IMR-90 (cell line): ENCODE results near the gene LEP. TPM values are rescaled to one million over a fixed set of nuclear protein-coding genes. Genes with fewer than 3 reads are reported as not detected.

ENCODE experiments used
- ATAC-seq: fragments of 200-7000 bp; cut with Tn5 transposase; 2 replicates; pipeline ENCODE4 v1.9.1; 2020; ENCODE audit warnings: low read depth, mild to moderate bottlenecking, moderate library complexity
- BruUV-seq: library from RNA; stranded (reverse); fragments of 400-500 nt; replicated peaks from 2 replicates; lab custom pipeline; 2021; lab: Mats Ljungman, UMichigan
- CTCF ChIA-PET: fragments of 300-600 bp; formaldehyde crosslinking; extraction: SDS; loops from one replicate; lab custom pipeline; 2021; ENCODE audit warnings: antibody characterized with exemption; lab: Yijun Ruan, JAX
- POLR2A ChIA-PET: fragments of 300-600 bp; sonication (Branson Sonifier 250); formaldehyde crosslinking; loops from one replicate; lab custom pipeline; 2022; ENCODE audit warnings: antibody characterized with exemption; ENCODE audit not compliant: unreplicated experiment; lab: Charles Lee
- DNase-seq: peaks from one replicate; pipeline ENCODE4 v3.0.0; 2013
- H2AFZ ChIP-seq: replicated peaks from 2 replicates; pipeline ENCODE3; 2013; ENCODE audit warnings: low read length, mild to moderate bottlenecking; ENCODE audit not compliant: poor library complexity
- H2AK5ac ChIP-seq: 2 replicates; pipeline ENCODE4 v1.6.1; 2013; ENCODE audit warnings: low read depth, low read length, inconsistent platforms
- H2AK9ac ChIP-seq: replicated peaks from 2 replicates; pipeline ENCODE3; 2013; ENCODE audit warnings: mild to moderate bottlenecking, low read depth, low read length, moderate library complexity; ENCODE audit not compliant: poor library complexity
- H2BK120ac ChIP-seq: 2 replicates; pipeline ENCODE4 v1.6.1; 2013; ENCODE audit warnings: low read depth, low read length, inconsistent platforms
- H2BK15ac ChIP-seq: 3 replicates; pipeline ENCODE4 v1.6.1; 2013; ENCODE audit warnings: low read depth, low read length, inconsistent platforms
- H2BK20ac ChIP-seq: 2 replicates; pipeline ENCODE4 v1.6.1; 2013; ENCODE audit warnings: low read depth, mild to moderate bottlenecking, inconsistent platforms, low read length, moderate library complexity
- H2BK5ac ChIP-seq: 2 replicates; pipeline ENCODE4 v1.6.1; 2013; ENCODE audit warnings: mild to moderate bottlenecking, low read depth, low read length, inconsistent platforms; ENCODE audit not compliant: poor library complexity, severe bottlenecking
- H3K14ac ChIP-seq: replicated peaks from 2 replicates; pipeline ENCODE4 v1.6.1; 2013; ENCODE audit warnings: low read depth, low read length, inconsistent platforms
- H3K18ac ChIP-seq: 2 replicates; pipeline ENCODE4 v1.6.1; 2013; ENCODE audit warnings: low read depth, low read length, control low read depth
- H3K23ac ChIP-seq: 2 replicates; pipeline ENCODE4 v1.6.1; 2013; ENCODE audit warnings: low read depth, low read length, inconsistent platforms
- H3K27ac ChIP-seq: 2 replicates; pipeline ENCODE4 v1.5.1; 2013; ENCODE audit warnings: mild to moderate bottlenecking, control low read depth, low read length; ENCODE audit not compliant: insufficient read depth
- H3K27me3 ChIP-seq: 2 replicates; pipeline ENCODE4 v1.6.1; 2013; ENCODE audit warnings: low read length; ENCODE audit not compliant: control insufficient read depth, insufficient read depth
- H3K36me3 ChIP-seq: 2 replicates; pipeline ENCODE4 v1.6.1; 2013; ENCODE audit warnings: low read length, mixed read lengths; ENCODE audit not compliant: control insufficient read depth, insufficient read depth
- H3K4ac ChIP-seq: 2 replicates; pipeline ENCODE4 v1.6.1; 2013; ENCODE audit warnings: low read depth, low read length, inconsistent platforms
- H3K4me1 ChIP-seq: 2 replicates; pipeline ENCODE4 v1.6.1; 2013; ENCODE audit warnings: low read length, mixed read lengths; ENCODE audit not compliant: control insufficient read depth, insufficient read depth
- H3K4me2 ChIP-seq: 2 replicates; pipeline ENCODE4 v1.6.1; 2013; ENCODE audit warnings: low read depth, mild to moderate bottlenecking, control low read depth, low read length, moderate library complexity
- H3K4me3 ChIP-seq: 2 replicates; pipeline ENCODE4 v1.5.1; 2013; ENCODE audit warnings: low read depth, mild to moderate bottlenecking, control low read depth, low read length, moderate library complexity; ENCODE audit not compliant: insufficient read depth
- H3K56ac ChIP-seq: 2 replicates; pipeline ENCODE4 v1.6.1; 2013; ENCODE audit warnings: low read length, inconsistent platforms; ENCODE audit not compliant: insufficient read depth; ENCODE audit errors: extremely low read depth
- H3K79me1 ChIP-seq, 2 experiments: 2 replicates each; pipeline ENCODE4 v1.6.1; 2013; ENCODE audit warnings: low read length in 2 of 2, inconsistent platforms in 1 of 2, low read depth in 1 of 2
- H3K9ac ChIP-seq: 2 replicates; pipeline ENCODE4 v1.6.1; 2013; ENCODE audit warnings: low read depth, low read length, control low read depth
- H3K9me1 ChIP-seq: 2 replicates; pipeline ENCODE4 v1.6.1; 2013; ENCODE audit warnings: low read length, inconsistent platforms; ENCODE audit not compliant: insufficient read depth
- H3K9me3 ChIP-seq: 2 replicates; pipeline ENCODE4 v1.6.1; 2013; ENCODE audit warnings: low read length; ENCODE audit not compliant: control insufficient read depth, insufficient read depth
- H4K20me1 ChIP-seq: 2 replicates; pipeline ENCODE4 v1.6.1; 2013; ENCODE audit warnings: low read length, inconsistent platforms; ENCODE audit not compliant: insufficient read depth
- H4K5ac ChIP-seq: 2 replicates; pipeline ENCODE4 v1.6.1; 2013; ENCODE audit warnings: mild to moderate bottlenecking, low read depth, low read length, control low read depth
- H4K8ac ChIP-seq, 2 experiments: 2 replicates each; pipeline ENCODE4 v1.6.1; 2013; ENCODE audit warnings: low read depth in 2 of 2, low read length in 2 of 2, control low read depth in 1 of 2, inconsistent platforms in 1 of 2
- H4K91ac ChIP-seq: 2 replicates; pipeline ENCODE4 v1.6.1; 2013; ENCODE audit warnings: low read depth, low read length, inconsistent platforms; ENCODE audit not compliant: insufficient read depth
- BHLHE40 ChIP-seq: fragments of 150-350 bp; IDR thresholded peaks from 2 replicates; pipeline ENCODE4 v1.6.1; 2016; ENCODE audit warnings: mild to moderate bottlenecking, low read depth, low read length
- ELK1 ChIP-seq: fragments of 150-350 bp; IDR thresholded peaks from 2 replicates; pipeline ENCODE4 v1.6.1; 2016; ENCODE audit warnings: low read depth, mild to moderate bottlenecking, low read length, moderate library complexity, borderline replicate concordance
- MAFK ChIP-seq: IDR thresholded peaks from 2 replicates; pipeline ENCODE4 v1.6.1; 2012; ENCODE audit warnings: low read depth, low read length, improper control_type of control experiment
- MAZ ChIP-seq: IDR thresholded peaks from 2 replicates; pipeline ENCODE4 v1.6.1; 2012; ENCODE audit warnings: low read depth, mild to moderate bottlenecking, low read length, improper control_type of control experiment, moderate library complexity, borderline replicate concordance
- WGBS, 2 experiments: methylation state at CpG; one replicate each; pipeline versions ENCODE4 v1.1.5 to v1.1.7; 2013; ENCODE audit warnings: missing lambda C conversion rate in 2 of 2; ENCODE audit not compliant: insufficient read length in 1 of 2; ENCODE audit errors: extremely low coverage in 2 of 2; 5-methylcytosine and 5-hydroxymethylcytosine counted together
- dilution Hi-C: fragments of 300-500 bp; cut with HindIII; formaldehyde crosslinking; loops from one replicate; pipeline ENCODE4 v1.14.3; 2018; ENCODE audit warnings: low sequenced_read_pairs; ENCODE audit not compliant: unreplicated experiment
- in situ Hi-C: fragments of 300-500 bp; cut with MboI; formaldehyde crosslinking; loops from 3 replicates; pipeline ENCODE4 v1.14.3; 2019; ENCODE audit warnings: low sequenced_read_pairs, inconsistent platforms, mixed read lengths
- intact Hi-C: fragments of 100-400 bp; cut with micrococcal nuclease; formaldehyde crosslinking; loops from 2 replicates; pipeline ENCODE4 v1.10.0; 2022
- polyA plus RNA-seq, 3 experiments: library from polyadenylated mRNA; depleted of rRNA; stranded (reverse); fragments of >200 nt; gene quantifications; 2 replicates each; pipeline ENCODE4 v1.2.3, GENCODE V29; 2012; ENCODE audit warnings: low replicate concordance in 1 of 3
- total RNA-seq: library from RNA; depleted of rRNA; stranded (reverse); fragments of >200 nt; gene quantifications from 2 replicates; pipeline ENCODE4 v1.2.3, GENCODE V29; 2012

The LEP gene
- total and polyA plus RNA-seq, 2 of the 4 experiments (the other 2 are of a cell fraction) = not detected

GRCh38 chr7:128263420-128263819 is 22.3 kb downstream of the LEP start:
- dilution Hi-C loops (no loop called here), intact Hi-C loops (no loop called here), in situ Hi-C loops (no loop called here)
- H2AK5ac ChIP-seq = no peak overlapping the region
- no peak overlapping the region for H3K23ac ChIP-seq
- no peak overlapping the region for H2BK20ac ChIP-seq
- 67% methylated on average over 2 of the region's 3 CpGs; no CpG with 5 or more reads in 1 of the 2 experiments for WGBS, 2 experiments
- no peak overlapping the region for H3K27ac ChIP-seq
- no peak overlapping the region for H4K8ac ChIP-seq
- TF ChIP-seq ELK1 = no peak
- no peak for TF ChIP-seq MAFK
- no peak for TF ChIP-seq MAZ
- TF ChIP-seq BHLHE40 = no peak
- no peaks in the 10 kb centered on the region for H4K20me1 ChIP-seq
- no peaks in the 10 kb centered on the region for H3K9me3 ChIP-seq
- H3K9me1 ChIP-seq = peaks cover 3% of the 10 kb centered on the region; the same call in 1 of the 2 replicates
- no peak overlapping the region for H3K4me3 ChIP-seq
- POLR2A ChIA-PET = no interaction called here
- no peak overlapping the region for H3K4ac ChIP-seq
- H3K9ac ChIP-seq = no peak overlapping the region
- no peak overlapping the region for H4K91ac ChIP-seq
- H3K27me3 ChIP-seq = peaks cover 31% of the 10 kb centered on the region
- no peaks in the 10 kb centered on the region for H3K36me3 ChIP-seq
- H3K56ac ChIP-seq = no peak overlapping the region
- no peak for DNase-seq
- no peaks in the 10 kb centered on the region for H3K79me1 ChIP-seq
- H2BK120ac ChIP-seq = no peak overlapping the region
- no peak overlapping the region for H2BK5ac ChIP-seq
- no peak for ATAC-seq
- no TSS peak for BruUV-seq
- H4K5ac ChIP-seq = no peak overlapping the region
- H3K14ac ChIP-seq = no peak overlapping the region
- no peak overlapping the region for H2AK9ac ChIP-seq
- H3K4me1 ChIP-seq = peaks cover 12% of the 10 kb centered on the region
- H2BK15ac ChIP-seq = no peak overlapping the region
- CTCF ChIA-PET = no interaction called here
- no peak overlapping the region for H3K4me2 ChIP-seq
- H3K18ac ChIP-seq = no peak overlapping the region
- no peak overlapping the region for H2AFZ ChIP-seq
